ENCODE measurements around the gene GCGR.

Gene GCGR

DNA sequence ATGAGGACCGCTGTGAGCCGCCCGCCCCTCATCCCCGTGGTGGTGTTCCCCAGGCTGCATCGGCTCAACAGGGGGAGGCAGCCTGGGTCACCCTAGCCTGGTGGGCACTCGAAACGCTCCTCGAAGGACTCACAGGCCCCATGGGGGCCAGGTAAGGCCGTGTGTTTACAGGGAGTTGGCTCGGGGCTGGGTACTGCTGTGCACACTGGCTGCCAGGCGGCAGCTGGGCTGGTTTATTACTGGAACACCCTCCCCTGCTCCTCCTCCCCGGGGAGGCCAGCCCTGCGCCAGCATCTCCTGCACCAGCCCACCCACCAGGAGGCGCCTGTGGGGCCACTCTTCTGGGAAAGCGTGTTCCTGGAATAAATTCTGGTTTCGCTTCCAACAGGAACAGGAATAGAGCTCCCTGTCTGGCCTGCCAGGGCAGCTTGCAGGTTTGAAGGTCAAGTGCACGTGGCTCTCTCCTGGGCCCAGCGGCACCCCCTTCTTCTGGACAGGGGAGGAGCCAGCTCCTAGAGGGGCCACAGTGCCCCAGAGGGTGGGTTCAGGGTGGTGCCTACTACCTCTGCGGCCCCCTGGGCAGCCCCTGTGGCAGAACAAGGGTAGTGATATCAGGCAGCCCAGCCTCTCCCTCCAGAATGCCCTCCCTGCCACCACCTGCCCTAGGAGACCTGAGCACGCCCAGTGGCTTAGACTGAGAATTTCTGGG lies 17.8 kb downstream of the GCGR start:
- no peaks in the 10 kb centered on the region for H3K27me3 ChIP-seq
- peaks cover 7% of the 10 kb centered on the region for H3K4me1 ChIP-seq
- peak; percentile 96 for DNase-seq
- peaks cover 4% of the 10 kb centered on the region; the same call in 1 of the 2 replicates for H3K36me3 ChIP-seq
- no peaks in the 10 kb centered on the region for H3K9me3 ChIP-seq
- TF ChIP-seq, protein P1, sequence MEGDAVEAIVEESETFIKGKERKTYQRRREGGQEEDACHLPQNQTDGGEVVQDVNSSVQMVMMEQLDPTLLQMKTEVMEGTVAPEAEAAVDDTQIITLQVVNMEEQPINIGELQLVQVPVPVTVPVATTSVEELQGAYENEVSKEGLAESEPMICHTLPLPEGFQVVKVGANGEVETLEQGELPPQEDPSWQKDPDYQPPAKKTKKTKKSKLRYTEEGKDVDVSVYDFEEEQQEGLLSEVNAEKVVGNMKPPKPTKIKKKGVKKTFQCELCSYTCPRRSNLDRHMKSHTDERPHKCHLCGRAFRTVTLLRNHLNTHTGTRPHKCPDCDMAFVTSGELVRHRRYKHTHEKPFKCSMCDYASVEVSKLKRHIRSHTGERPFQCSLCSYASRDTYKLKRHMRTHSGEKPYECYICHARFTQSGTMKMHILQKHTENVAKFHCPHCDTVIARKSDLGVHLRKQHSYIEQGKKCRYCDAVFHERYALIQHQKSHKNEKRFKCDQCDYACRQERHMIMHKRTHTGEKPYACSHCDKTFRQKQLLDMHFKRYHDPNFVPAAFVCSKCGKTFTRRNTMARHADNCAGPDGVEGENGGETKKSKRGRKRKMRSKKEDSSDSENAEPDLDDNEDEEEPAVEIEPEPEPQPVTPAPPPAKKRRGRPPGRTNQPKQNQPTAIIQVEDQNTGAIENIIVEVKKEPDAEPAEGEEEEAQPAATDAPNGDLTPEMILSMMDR (IDR thresholded peaks at IDR 0.05; ENCODE audit: low read depth, low read length) = peak; percentile 91
- H3K4me3 ChIP-seq (ENCODE audit: low read depth, low read length) = peak overlapping the region; percentile 3; the same call in 1 of the 2 replicates

DNA sequence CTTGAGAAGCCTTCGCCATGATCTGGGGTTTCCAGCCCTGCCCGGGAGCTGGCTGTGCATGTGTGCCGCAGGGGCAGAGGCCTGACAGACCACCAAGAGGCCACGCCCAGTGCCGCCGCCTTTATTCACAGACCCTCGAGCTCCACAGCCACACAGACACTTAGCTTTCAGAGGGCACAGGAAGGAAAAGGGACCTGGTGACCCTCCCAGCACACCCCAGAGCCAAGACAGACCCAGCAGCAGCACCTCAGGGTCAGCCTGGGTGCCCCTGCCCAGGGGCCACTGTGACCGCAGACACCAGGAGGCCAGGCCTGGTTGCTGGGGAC lies 18.3 kb downstream of the GCGR start:
- no peak for DNase-seq
- Histone ChIP-seq H3K9me3 (no peaks in the 10 kb centered on the region), H3K27me3 (no peaks in the 10 kb centered on the region), H3K4me3 (ENCODE audit: low read depth, low read length) (no peak overlapping the region), H3K36me3 (peaks cover 4% of the 10 kb centered on the region; the same call in 1 of the 2 replicates), H3K4me1 (peaks cover 7% of the 10 kb centered on the region)
- TF ChIP-seq, protein P1 (IDR thresholded peaks at IDR 0.05; ENCODE audit: low read depth, low read length) = no peak

DNA sequence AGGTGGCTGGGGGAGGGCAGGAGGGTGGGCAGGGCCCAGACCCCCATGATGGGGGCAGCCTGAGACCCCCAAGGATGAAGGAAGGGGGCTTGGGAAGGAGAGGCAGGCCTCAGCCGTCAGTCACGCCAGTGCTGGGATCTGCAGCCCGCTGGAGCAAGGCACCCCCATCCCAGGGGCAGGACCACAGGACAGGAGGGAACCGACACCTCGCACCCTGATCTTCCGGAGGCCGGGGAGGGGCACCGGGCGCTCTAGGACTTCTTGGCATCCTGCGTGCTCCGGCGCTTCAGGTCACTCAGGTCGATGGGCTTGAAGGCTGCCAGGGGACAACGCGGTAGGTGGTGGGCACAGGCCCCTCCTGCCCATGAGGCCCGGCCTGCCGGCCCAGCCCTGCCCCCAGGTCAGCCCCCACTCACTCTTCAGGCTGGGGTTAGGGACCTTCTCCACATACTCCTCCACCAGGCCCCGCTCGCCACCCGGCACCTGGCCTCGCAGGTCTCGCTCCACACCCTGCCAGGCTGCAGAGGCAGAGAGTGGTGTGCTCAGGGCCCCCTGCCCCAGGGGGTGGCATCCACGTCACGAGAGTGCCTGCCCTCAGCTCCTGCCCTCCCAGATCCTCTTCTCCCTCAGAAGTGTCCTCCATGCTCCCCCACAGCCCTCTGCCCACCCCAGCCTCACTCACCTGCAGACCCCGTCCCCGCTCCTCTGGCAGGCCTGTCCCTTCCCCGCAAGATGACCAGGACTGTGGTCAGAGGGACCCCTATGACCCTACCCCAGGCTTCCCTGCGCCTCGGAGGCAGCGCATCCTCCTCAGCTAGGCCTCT lies 19.3 kb downstream of the GCGR start:
- peaks cover 4% of the 10 kb centered on the region; the same call in 1 of the 2 replicates for H3K36me3 ChIP-seq
- H3K4me1 ChIP-seq = peaks cover 7% of the 10 kb centered on the region
- no peaks in the 10 kb centered on the region for H3K9me3 ChIP-seq
- no peaks in the 10 kb centered on the region for H3K27me3 ChIP-seq
- DNase-seq = no peak
- no peak overlapping the region for H3K4me3 ChIP-seq (ENCODE audit: low read depth, low read length)
- TF ChIP-seq, protein P1 (IDR thresholded peaks at IDR 0.05; ENCODE audit: low read depth, low read length) = no peak

DNA sequence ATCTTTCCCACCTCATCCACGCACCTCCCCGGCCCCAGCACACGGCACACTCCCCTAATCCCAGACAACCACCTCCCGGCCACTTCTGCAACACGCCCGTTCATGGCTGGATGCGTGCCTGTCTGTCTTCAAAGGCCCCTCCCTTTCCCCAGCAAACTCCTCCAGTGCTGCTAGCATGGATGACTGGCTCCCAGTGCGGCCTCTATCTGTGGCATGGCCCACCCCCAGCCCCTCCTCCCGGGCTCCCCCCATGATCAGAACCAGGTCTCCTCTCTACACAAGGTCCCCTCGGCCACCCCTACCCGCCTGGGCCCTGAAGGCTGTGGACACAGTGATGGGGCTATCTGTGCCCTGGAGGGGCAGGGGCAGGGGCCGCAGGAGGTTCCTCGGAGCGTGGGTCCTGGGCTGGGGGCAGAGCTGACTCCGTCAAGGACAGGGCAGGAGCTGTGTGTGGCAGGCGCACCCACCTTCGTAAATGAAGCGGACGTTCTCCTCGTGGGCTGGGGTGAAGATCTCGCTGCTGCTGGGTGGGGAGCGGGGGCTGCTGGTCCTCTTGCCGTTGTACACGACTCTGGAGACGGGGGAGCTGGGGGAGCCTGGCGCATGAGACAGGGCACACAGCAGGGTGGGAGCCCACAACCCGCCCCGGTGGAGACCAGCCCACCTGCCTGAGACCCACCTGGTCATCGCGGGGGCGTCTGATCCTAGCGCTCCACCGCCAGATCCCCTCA lies 20.0 kb downstream of the GCGR start:
- H3K36me3 ChIP-seq = peaks cover 4% of the 10 kb centered on the region; the same call in 1 of the 2 replicates
- H3K4me1 ChIP-seq = peaks cover 7% of the 10 kb centered on the region
- no peak for DNase-seq
- H3K27me3 ChIP-seq = no peaks in the 10 kb centered on the region
- H3K4me3 ChIP-seq (ENCODE audit: low read depth, low read length) = no peak overlapping the region
- TF ChIP-seq, protein P1 (IDR thresholded peaks at IDR 0.05; ENCODE audit: low read depth, low read length) = no peak
- no peaks in the 10 kb centered on the region for H3K9me3 ChIP-seq

DNA sequence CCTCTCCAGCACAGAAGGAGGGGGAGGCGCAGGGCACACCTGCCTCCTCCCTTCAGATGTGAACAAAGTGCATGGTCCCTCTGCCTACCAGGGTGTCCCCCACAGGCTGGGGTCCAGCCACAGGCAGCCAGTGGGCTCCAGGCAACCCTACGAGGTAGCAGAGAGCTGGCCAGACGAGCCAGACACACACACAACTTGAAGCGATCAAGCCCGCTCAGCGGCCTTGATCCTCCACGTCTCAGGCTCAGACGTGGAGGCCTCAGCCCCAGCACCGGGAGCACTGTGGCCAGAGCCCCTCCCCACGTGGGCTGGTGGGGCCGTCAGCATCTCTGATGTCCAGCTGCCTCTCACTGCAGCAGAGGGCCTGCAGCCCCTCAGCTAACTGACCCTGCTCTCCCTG lies 20.6 kb downstream of the GCGR start:
- Histone ChIP-seq H3K9me3 (no peaks in the 10 kb centered on the region), H3K4me3 (ENCODE audit: low read depth, low read length) (no peak overlapping the region), H3K4me1 (peaks cover 7% of the 10 kb centered on the region), H3K36me3 (peaks cover 4% of the 10 kb centered on the region; the same call in 1 of the 2 replicates), H3K27me3 (no peaks in the 10 kb centered on the region)
- DNase-seq = no peak
- TF ChIP-seq, protein P1 (IDR thresholded peaks at IDR 0.05; ENCODE audit: low read depth, low read length) = no peak
